HT-29 (cell line): Measurements from ENCODE around the gene GMPPB. TPM values are rescaled to one million over a fixed set of nuclear protein-coding genes. Genes with fewer than 3 reads are reported as not detected.
"Not testable (repeated sequence)": the region's sequence is repeated elsewhere in the genome, so short reads cannot be mapped to it uniquely, and the experiment has no call there.

Experiments used
- DNase-seq: peaks from one replicate; pipeline ENCODE4 v3.0.0-alpha.2; 2015; ENCODE audit warnings: low spot score
- total RNA-seq: library from RNA; depleted of rRNA; stranded (reverse); fragments of >200 nt; shearing (Covaris generic); gene quantifications from 2 replicates; pipeline ENCODE4 v1.2.3, GENCODE V29; 2014

GMPPB gene
- total RNA-seq, 1 experiment from 2014 or later = 40.0 TPM

- DNase-seq = no peak
These were observed 8.8 kb downstream of the GMPPB start for GRCh38 chr3:49714728-49715550.

GRCh38 chr3:49713336-49714105, 10.2 kb downstream of the GMPPB start:
- no peak for DNase-seq

GRCh38 chr3:49712631-49713317, 11.0 kb downstream of the GMPPB start:
- DNase-seq = no peak

- no peak for DNase-seq
These were observed 11.6 kb downstream of the GMPPB start for GRCh38 chr3:49712166-49712565.

- no peak for DNase-seq
These were observed 12.3 kb downstream of the GMPPB start for GRCh38 chr3:49711489-49711888.

GRCh38 chr3:49709852-49710251, 13.9 kb downstream of the GMPPB start:
- no peak for DNase-seq

DNA sequence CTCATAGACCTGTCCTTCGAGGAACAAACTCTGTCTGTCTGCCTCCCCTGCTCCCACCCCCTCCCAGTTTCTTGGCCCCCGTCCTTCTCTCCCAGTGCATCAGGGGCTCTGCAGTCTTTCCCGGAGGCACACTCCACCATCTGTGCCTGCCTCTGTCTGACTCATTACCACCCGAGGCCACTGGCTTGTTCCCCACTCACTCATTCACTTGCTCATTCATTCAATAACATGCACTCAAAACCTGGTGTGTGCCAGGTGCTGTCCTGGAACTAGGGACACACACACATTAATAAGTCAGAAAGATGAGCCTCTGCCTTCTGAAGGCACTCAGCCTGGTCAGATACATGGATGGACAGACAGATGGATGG, 16.7 kb downstream of the GMPPB start:
- no peak for DNase-seq

DNA sequence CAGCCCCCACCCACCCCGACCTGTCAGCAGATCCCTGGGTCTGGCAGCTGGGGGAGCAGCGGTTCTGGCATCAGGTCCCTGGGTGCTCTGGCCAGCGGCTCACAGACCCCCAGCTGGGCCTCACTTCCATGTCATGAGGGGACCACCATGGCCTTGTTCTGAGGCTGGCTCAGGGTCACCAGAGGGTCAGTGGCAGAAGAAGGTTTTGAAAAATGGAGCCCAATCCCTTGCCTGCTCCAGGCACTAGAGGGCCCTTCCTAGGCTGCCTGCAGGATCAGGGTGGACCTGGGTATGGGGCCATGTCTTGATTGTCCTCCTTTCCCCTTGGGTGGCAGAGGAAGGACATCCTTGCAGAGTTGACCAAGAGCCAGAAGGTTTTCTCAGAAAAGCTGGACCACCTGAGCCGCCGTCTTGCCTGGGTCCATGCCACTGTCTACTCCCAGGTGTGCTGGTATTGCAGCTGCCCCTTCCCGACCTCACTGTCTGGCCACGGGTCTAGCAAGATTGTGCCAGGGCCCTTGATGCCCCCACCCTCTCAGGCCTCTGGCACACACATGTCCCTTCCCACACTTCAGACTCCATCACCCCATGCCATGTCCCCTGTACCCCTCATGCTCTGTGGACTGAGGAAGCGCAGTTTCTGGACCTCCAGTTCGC, 17.2 kb downstream of the GMPPB start:
- DNase-seq = no peak

DNA sequence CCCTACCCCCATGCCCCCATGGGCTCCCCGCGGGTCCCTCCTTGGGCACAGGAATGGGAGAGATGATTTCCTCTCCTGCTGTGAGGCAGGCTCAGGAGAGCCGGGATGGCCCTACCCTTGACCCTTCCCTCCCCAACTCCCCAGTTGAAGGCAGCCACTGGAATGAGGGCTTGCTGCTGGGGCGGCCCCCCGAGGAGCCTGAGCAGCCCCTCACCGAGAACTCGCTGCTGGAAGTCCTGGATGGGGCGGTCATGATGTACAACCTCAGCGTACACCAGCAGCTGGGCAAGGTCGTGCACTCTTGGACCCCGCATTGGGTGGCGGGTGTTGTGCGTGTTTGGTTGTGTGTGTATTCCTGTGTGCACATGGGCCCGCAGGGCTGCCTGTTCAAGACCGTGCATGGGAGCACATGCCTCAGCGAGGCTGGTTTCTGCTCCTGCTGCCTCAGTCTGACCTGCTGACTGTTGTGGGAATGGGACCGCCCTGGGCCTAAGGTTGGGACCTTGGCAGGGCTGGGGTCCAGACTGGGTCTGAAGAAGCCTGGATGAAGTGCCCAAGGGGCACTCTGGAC, 18.3 kb downstream of the GMPPB start:
- DNase-seq = no peak

DNA sequence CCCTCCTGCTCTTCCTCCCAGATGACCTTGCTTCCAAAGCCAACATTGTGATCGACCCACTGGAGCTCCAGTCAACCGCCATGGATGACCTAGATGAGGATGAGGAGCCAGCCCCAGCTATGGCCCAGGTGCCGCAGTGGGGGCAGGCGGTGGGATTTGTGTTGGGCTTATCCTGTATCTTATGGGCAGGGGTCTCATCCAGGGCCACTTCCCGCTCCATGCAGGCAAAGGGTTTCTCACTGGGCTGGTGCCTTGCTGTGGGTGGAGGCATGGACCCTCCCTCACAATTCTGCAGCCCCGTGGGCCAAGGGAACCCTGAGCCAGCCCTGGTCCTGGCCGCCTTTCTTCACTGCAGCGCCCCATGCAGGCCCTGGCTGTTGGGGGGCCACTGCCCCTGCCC, 19.1 kb downstream of the GMPPB start:
- no peak for DNase-seq

DNA sequence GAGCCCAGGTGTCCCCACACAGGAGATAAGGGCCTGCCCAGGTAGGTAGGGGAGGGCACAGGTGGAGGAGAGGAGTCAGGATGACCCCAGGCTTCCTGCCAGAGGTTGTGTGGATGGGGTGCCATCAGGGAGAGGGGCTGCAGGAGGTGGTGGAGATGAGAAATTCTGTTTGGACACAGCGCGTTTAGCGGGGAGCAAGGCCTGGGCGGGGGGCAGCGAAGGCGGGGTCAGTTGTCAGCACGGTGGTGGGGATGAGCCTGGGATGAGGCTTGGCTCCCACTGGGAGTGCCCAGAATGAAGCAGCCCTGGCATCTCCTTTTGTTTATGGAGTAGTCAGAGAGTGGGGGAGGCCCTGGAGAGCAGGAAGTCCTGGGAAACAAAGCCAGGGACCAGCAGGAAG, 19.8 kb downstream of the GMPPB start:
- no peak for DNase-seq

DNA sequence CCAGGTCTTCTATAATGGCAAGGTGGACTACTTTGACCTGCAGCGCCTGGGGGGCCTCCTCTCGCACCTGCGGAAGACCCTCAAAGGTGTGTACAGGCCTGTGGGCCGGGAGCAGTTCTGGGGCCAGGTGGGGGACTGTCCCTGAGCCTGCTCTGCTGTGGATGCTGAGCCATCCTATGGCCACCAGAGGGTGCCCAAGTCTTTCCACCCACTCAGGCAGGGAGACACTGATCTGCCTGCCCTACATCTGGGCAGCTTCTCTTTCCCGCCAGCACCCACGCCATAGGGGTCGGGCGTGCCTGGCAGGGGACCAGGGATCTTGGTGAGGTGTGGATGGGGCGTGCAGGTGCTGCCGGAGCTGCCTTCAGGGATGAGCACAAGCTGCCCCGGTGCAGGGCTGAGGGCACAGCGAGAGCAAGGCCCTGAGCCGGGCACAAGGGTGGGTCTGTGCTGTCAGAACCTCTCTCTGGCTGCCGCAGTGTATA, 20.3 kb downstream of the GMPPB start:
- DNase-seq = peak; percentile 69

- no peak for DNase-seq
These were observed 21.1 kb downstream of the GMPPB start for GRCh38 chr3:49702672-49703071.

GRCh38 chr3:49701388-49702077, 22.2 kb downstream of the GMPPB start:
- no peak for DNase-seq

GRCh38 chr3:49700453-49701128, 23.2 kb downstream of the GMPPB start:
- DNase-seq = no peak

- no peak for DNase-seq
These were observed 23.7 kb downstream of the GMPPB start for GRCh38 chr3:49700014-49700413.

DNA sequence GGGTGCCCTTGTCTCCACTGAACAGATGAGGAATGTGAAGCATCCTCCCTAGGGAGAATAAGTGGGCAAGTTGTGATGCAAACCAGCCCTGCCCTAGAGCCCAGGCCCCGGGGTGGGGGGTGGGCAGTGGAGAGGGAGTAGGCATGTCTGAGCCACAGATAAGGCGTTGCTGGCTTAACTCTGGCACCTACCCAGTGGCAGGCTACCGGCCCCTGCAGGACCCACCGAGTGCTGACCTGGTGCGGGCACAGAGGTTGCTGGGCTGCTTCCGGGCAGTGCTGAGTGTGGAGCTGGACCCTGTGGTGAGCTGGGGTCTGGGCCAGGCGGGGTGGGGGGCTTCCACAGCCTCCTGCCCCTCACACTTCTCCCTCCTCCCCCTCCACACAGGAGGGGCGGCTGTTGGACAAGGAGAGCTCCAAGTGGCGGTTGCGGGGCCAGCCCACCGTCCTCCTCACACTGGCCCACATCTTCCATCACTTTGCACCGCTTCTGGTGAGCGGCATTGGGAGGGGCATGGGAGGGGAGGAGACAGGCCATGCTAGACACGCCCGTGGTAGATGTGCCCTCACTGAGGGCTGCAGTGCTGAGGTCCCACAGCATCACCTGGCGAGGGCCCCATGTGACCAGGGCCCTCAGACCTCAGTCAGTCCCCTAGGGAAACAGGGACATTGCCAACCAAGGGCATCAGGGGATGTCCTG, 24.3 kb downstream of the GMPPB start:
- DNase-seq = no peak

GRCh38 chr3:49695350-49696015, 28.3 kb downstream of the GMPPB start:
- DNase-seq = not testable (repeated sequence)
